GM21825 (cell line): ENCODE results near the gene CECR2.

Source experiments
- ATAC-seq: cut with Tn5 transposase; IDR thresholded peaks from one replicate; pipeline ENCODE4 v1.9.1; 2021; ENCODE audit warnings: mild to moderate bottlenecking, moderate library complexity; ENCODE audit not compliant: unreplicated experiment

CECR2 gene

GRCh38 chr22:17443405-17444203, 74.3 kb downstream of the CECR2 start:
- no peak for ATAC-seq

- no peak for ATAC-seq
Measured at GRCh38 chr22:17444204-17444504, 74.9 kb downstream of the CECR2 start.

DNA sequence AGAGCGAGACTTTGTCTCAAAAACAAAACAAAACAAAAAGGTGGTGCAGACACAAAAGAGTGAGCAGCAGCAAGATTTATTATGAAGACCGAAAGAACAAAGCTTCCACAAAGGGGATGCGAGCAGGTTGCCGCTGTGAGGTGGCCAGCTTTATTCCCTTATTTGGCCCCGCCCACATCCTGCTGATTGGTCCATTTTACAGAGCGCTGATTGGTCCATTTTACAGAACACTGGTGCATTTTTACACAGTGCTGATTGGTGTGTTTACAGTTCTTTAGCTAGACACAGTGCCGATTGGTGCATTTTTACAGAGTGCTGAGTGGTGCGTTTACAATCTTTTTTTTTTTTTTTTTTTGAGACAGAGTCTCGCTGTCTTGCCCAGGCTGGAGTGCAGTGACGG, 77.4 kb downstream of the CECR2 start:
- ATAC-seq: no peak

DNA sequence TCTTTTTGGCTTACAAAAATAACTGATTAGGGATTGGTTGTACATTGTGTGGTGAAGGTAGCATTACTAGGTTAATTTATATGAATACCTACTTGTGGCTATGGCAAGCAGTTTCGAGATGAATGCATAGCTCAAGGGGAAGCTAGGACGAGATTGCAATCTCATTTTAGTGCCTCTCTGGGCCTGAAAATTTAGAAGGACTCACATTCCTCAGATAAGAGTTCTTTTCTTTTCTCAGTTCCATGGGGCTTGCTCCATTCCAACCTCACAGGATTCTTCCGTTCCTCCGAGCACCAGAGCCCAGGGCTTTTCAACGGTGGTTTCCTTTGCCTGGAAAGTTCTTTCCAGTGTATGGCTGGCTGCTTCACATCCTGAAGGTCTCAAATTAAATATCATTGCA, 82.1 kb downstream of the CECR2 start:
- no peak for ATAC-seq

DNA sequence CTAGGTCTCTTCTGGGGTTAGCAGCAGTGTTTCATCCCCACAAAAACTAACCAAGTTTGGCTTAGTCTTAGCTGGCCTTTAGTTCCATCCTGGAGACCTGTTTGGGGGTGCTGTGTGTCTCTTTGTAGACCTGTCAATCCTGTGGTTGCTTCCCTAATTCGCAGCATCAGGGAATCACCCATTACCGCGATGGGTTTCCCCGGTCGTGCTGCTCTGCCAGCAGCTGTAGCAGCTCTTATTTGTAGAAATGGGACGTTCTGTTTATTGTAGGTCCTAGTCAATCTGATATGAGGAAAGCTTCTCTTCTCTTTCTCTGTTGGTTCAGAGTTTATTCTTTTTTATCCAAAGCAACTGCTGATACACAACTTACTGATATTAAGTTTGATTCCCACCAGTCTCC, 91.6 kb downstream of the CECR2 start:
- no peak for ATAC-seq

DNA sequence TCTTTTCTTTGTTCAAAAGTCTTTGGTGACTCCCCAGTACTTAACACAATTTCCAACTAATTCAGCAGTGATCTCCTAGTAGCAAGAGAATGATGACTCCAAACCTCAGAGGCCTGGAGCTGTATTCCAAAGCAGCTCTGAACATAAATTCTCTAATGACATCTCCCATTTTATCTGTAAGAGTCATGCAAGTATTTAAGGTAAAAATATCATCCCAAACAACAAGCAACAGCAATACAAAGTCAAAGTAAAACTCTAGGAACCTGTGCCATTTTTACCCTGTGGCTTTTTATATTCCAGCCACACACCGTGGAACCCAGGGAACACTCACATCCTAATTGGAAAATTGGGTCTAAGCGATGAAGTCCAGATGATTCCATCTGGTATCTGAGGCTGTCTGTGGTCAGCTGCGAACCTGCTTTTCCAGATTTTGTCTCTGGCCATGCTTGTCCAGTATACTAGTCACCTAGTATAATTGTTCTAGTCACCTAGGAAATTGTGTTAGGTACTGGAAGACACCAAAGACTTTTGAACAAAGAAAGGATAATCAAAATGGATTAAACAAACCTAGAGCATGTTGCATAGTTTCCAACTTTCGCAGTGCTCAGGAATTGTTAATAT, 101.7 kb downstream of the CECR2 start:
- ATAC-seq: no peak

- ATAC-seq: no peak
Measured at GRCh38 chr22:17471886-17472535, 102.8 kb downstream of the CECR2 start.

- no peak for ATAC-seq
Measured at GRCh38 chr22:17472932-17473331, 103.7 kb downstream of the CECR2 start.

GRCh38 chr22:17475318-17476230, 106.3 kb downstream of the CECR2 start:
- no peak for ATAC-seq

DNA sequence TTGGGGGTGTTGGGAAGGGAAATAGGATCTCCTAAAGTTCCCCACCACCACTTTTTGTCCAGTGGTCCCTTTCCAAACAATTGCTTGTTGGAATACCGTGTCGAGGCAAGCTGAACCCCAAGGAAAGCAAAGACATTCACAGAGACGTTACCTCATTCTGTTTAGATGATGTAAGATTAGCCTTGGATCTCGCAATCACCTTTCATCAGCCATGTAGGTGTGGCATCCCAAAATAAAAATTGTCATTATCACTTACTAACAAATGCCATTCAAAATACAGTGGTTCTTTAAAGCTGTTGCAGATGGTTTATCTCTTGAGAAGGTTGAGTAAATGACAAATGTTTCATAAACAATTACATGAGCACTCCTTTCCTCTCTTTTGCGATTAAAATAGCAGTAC, 107.6 kb downstream of the CECR2 start:
- ATAC-seq: no peak

- no peak for ATAC-seq
Measured at GRCh38 chr22:17477391-17477833, 108.2 kb downstream of the CECR2 start.

DNA sequence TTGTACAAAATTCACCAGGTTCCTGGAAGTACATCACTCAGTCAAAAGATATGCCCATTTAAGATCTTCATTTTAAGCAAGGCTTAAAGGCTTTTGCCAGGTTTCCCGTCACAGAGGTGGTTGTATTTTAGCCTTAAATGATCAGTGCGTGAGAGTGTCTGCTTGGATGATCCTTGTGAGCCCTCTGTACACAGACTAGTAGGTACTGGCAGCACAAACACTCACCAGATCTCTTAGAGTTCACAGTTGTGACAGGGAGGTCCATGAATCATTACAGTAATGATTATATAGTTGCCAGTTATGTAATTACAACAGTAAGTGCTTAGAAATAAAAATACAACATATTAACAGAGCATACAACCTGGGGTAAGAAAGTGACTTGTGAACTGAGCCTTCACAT, 109.9 kb downstream of the CECR2 start:
- no peak for ATAC-seq

DNA sequence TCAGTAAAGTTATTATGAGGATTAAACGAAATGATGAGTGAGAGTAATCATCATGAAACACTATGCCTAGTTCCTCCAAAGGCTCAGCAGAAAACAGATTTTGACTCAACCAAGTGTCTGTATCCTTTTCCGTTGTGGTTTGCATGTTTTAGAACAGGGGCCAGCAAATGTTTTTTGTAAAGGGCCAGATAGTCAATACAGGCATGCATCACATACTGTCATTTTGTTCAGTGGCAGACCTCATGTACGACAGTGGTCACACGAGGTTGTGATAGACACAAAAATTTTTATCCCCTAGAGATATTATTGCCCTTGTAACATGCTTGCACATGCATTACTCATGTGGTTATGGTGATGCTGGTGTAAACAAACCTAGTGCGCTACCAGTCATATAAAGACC, 112.2 kb downstream of the CECR2 start:
- ATAC-seq: no peak

- no peak for ATAC-seq
Measured at GRCh38 chr22:17483688-17484372, 114.6 kb downstream of the CECR2 start.

- no peak for ATAC-seq
Measured at GRCh38 chr22:17484608-17485007, 115.3 kb downstream of the CECR2 start.

DNA sequence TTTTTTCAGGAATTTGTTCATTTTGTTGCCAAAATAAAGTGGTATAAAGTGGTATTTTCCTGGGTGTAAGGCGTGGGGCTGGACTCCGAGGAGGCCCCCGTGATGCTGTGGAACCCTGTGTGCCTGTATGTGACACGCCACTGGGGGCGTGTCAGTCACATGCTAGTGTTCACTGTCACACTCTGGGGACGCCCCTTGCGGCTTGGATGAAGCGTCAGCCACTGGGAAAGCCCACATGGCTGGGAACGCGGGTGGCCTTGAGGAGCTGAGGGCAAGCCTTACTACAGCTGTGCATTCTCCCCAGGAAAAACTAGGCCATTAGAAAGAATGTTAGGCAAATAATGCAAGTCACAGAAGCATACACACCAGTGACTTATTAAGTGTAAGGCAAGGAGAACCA, 117.1 kb downstream of the CECR2 start:
- no peak for ATAC-seq

- ATAC-seq: no peak
Measured at GRCh38 chr22:17486719-17487118, 117.5 kb downstream of the CECR2 start.

DNA sequence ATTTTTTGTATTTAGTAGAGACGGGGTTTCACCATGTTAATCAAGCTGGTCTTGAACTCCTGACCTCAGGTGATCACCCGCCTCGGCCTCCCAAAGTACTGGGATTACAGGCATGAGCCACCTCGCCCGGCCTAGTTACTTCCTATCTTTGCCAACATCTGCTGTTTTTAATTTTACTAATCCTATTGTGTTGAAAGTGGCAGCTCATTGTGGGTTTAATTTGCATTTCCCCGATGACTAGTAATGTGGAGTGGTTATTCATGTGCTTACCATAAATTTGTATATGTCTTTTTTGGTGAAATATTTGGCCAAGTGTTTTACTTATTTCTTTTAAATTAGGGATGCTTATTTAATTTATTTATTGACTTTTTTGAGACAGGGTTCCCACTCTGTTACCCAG, 119.8 kb downstream of the CECR2 start:
- no peak for ATAC-seq

DNA sequence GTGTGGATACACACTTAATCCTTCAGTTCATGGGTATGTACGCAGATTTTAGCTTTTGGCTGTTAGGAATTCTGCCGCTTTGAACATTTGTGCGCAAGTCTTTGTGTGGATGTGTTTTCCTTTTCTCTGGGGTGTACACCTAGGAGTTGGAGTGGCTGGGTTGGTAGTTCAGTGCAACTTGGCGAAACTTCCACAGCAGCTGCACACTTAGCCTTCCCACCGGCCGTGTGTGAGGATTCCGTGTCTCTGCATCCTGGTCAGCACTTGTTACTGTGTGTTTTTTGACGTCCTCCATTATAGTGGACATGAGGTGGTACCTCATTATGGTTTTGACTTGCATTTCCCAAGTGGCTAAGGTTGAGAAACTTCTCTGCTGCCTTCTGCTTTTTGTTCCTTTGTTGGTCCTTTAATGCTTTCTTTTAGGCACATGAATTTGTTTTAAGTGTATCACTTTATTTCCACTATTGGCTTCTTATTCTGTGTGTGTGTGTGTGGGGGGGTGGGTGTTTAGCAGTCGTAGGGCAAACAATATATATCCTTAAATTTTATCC, 121.9 kb downstream of the CECR2 start:
- ATAC-seq: no peak

GRCh38 chr22:17492247-17492646, 123.0 kb downstream of the CECR2 start:
- ATAC-seq: no peak
